Fibroblast of skin of left quadriceps (primary cell): ENCODE measurements around the gene WNT16.
"Not testable (repeated sequence)": the region's sequence is repeated elsewhere in the genome, so short reads cannot be mapped to it uniquely, and the experiment has no call there.

ENCODE experiments used
- DNase-seq, 2 experiments: peaks; one replicate each; pipeline ENCODE4 v3.0.0-alpha.2; 2013; ENCODE audit warnings: low read depth in 2 of 2

Gene WNT16

DNA sequence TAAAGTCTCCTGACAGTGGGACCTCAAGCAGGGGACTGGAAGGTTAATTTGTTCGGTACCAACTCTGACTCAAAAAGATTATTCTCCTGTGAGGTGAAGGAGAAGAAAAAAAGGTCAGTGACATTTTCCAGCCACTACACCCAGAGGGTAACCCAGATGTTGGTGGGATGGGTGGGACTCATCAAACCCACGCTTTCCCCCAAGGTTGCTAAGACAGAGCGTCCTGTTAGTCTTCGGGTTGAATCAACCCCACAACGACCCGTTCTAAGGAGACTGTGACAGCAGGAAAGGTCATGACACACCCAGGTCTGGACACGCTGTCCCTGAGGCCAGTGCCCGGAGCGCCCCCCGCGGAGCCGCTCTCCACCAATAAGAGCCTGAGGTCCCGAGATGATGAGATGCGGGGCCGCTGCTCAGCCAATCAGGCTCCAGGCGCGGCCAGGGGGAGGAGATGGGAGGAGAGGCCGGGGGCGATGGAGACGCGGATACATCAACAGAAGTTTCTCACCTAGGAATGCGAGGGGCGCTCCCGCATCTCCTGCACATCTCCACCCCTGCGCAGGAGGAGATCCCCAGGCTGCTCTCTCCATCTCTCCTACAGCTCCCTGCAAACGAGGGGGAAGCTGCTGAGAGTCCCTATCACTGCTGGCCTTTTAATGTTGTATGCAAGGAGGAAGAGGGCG lies at the start of gene WNT16:
Gene WNT16 (plus strand): TSS at position 493 of the 683 bp plus-strand sequence. CDS start 293 bp downstream, outside the sequence.
- no peak for DNase-seq

GRCh38 chr7:121279060-121279620 lies 49.7 kb upstream of the WNT16 start:
- no peak for DNase-seq

DNA sequence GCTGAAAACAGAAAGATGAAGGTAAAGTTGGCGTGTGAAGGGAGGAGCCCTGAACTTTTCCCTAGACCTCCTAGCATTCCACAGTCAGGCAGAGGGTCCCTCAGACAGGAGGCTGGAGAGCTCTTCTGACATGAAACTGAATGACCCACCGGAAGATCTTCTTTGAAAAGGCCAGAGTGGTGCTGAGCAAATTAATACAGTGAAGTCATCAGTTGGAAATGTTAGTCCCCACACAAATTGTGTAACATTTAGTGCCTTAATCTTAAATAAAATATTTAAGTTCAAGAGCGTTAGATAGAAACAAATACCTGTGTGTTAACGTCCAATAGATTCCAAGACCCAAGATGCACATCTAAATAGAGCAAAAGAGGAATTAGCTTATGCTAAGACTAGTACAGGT lies 49.0 kb upstream of the WNT16 start:
- DNase-seq: no peak

GRCh38 chr7:121280656-121281055 lies 48.1 kb upstream of the WNT16 start:
- no peak for DNase-seq

GRCh38 chr7:121282129-121282528 lies 46.7 kb upstream of the WNT16 start:
- DNase-seq: no peak

GRCh38 chr7:121285066-121285667 lies 43.6 kb upstream of the WNT16 start:
- DNase-seq: no peak

DNA sequence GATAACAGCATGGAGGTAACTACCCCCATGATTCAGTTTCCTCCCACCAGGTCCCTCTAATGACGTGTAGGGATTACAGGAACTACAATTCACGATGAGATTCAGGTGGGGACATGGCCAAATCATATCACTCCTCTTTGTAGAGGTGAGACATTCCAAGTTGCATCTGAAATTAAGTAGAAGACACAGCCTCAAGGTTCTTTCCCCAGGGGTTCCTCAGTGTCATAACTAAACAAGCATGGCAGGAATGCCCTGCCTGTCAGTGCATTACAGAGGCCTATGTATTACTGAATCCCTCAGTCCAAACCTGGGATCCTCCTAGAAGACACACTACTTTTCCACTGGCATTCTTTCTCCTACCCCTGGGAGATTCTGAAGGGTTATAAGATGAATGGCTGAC lies 42.6 kb upstream of the WNT16 start:
- no peak for DNase-seq

DNA sequence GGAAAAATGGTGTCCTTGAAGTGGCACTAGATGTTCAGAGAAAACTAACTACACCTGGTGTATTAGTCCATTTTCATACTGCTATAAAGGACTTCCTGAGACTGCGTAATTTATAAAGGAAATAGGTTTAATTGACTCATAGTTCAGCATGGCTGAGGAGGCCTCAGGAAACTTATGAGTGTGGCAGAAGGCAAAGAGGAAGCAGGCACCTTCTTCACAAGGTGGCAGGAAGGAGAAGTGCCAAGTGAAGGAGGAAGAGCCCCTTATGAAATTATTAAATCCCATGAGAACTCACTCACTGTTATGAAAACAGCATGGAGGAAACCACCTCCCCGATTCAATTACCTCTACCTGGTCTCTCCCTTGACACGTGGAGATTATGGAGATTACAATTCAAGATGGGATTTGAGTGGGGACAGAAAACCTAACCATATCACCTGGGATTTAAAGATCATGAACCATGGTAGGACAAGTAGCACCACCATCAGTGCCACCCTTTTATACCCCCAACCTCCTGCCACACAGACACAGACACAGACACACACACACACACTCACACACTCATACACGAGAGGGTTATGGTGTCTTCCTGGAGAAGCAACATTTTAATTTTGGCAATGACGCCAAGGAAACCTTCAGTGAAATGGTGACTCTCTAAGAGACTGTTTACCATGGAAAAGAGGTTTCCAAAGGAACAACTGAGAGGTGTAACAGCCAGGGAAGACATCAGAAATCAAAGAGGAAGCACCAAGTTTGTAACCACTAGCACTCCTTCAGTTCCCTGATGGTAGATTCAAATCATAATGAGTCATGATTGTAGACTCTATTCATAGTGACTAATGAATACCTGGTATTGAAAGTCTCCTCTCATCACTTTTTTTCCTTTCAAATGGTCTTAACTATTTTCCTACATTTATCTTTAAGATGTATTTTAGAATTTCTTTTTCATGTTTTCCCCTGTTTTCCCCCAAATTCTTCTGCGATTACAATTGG lies 41.8 kb upstream of the WNT16 start:
- DNase-seq: no peak

GRCh38 chr7:121288894-121289293 lies 39.9 kb upstream of the WNT16 start:
- DNase-seq: peak; percentile 73 to 76

GRCh38 chr7:121289930-121290329 lies 38.9 kb upstream of the WNT16 start:
- not testable (repeated sequence) for DNase-seq

GRCh38 chr7:121294448-121294992 lies 34.3 kb upstream of the WNT16 start:
- DNase-seq: no peak

DNA sequence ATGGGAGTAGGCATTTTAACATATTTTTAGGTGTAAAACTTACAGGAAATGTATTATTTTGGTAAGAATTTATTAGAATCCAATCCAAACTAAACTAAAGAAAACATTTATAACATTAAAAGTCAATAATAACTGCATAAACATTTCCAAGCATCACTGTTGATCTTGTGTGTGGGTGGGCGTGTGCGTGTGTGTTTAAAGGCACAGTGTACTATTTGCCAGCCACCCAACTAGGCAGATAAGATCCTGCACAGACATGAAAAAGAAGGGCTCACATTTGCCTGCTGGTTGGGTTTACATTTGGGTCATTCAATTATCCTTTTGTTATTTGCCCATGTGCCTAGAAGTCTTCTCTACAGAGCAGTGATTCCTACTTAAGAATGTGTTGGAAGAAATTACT lies 31.0 kb upstream of the WNT16 start:
- DNase-seq: no peak

GRCh38 chr7:121298831-121299239 lies 30.0 kb upstream of the WNT16 start:
- DNase-seq: no peak

GRCh38 chr7:121300685-121301420 lies 27.9 kb upstream of the WNT16 start:
- no peak for DNase-seq

GRCh38 chr7:121301446-121302213 lies 27.2 kb upstream of the WNT16 start:
- DNase-seq: no peak

- DNase-seq: no peak
Observed at GRCh38 chr7:121302214-121302745, 26.5 kb upstream of the WNT16 start.

GRCh38 chr7:121303422-121304101 lies 25.2 kb upstream of the WNT16 start:
- no peak for DNase-seq

GRCh38 chr7:121304102-121304658 lies 24.6 kb upstream of the WNT16 start:
- peak; percentile 62 to 63 for DNase-seq

DNA sequence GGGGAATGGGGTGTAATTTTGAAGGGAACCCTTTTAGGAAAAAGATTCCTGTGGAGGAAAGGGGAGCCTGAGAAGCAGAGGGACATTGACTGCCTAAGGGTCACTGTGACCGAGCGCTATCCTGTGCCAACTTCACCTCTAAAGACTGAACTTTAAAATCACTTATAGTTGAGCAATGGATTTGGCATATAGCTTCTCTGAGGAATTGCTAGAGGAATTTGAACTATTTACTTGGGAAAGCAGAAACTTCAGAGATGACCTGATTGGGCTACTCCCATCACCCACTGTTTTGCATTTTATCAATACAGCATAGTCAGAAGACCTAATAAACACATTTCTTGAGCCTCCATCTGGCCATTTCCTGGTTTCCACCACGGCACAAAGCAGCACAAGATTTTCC lies 23.7 kb upstream of the WNT16 start:
- no peak for DNase-seq
